ENCODE measurements around the gene SPATC1L.

DNA sequence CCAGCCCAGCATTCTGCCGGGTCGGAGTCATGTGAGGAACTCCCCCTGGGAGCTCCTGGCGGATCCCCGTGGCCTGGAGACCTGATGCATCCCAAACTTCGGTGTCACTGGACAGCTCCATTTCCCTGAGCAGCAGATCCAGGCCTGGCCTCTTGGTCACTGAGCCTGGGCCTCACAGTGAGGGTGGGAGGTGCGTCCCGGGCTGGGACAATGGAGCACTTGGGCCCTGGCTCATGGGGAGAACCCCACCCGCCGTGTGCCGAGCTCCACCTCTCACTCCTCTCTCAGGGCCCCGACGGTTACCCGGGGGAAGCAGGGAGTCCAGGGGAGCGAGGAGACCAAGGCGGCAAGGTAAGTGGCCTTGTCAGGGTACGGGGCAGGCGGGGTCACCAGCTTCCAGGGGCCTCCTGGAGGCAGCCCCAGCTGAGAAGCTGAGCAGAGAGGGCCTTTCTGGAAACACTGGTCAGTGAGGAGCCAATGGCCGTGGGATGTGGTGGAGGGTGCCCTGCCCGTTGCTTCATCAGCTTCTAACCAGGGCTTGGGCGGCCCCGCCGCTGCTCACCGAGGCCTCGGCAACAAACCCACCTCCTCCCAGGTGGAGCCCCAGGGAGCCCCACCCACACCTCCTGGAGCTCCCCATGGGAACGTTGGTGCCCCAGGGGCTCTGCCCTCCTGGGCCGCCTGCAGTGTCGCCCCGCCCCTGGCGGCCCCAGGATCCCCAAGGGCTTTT lies 66.5 kb downstream of the SPATC1L start:
- TF ChIP-seq MYC (IDR thresholded peaks at IDR 0.05; ENCODE audit: low read depth, low read length) (no peak), CTCF (IDR thresholded peaks at IDR 0.05; ENCODE audit: low read depth, low read length) (no peak)

Measured in NB4 (cell line).